GM18505 (cell line): ENCODE data around the gene RBKS.

Source experiments
- ATAC-seq: cut with Tn5 transposase; IDR thresholded peaks from one replicate; pipeline ENCODE4 v1.9.1; 2021; ENCODE audit not compliant: unreplicated experiment
- POLR2A ChIP-seq: IDR thresholded peaks from 4 replicates; pipeline ENCODE4 v1.6.1; 2011; ENCODE audit warnings: borderline replicate concordance; ENCODE audit not compliant: insufficient read depth, insufficient read length; ENCODE audit errors: extremely low read depth

The RBKS gene

DNA sequence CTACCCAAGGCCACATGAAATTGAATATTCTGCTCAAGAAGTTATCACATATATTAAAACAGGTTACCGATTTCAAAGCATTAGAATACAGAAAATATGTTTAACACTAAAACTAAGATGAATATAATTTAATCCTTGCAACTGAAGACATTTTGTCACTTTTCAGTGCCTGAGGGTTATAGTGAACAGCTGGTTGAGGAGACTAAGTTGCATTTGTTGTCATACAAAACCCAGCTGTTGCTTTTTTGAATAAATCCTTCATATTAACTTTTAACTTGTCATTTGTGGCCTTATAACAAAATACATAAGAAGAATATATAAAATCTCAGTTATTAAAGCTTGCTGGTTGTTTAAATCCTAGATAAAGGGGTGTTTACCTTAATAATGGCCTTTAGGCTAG lies 37.5 kb downstream of the RBKS start:
- no peak for TF ChIP-seq POLR2A
- ATAC-seq, result no peak

- ATAC-seq, result no peak
- no peak for TF ChIP-seq POLR2A
These were observed 40.5 kb downstream of the RBKS start for GRCh38 chr2:27849558-27850205.

GRCh38 chr2:27847333-27847732 lies 42.9 kb downstream of the RBKS start:
- no peak for ATAC-seq
- no peak for TF ChIP-seq POLR2A

- TF ChIP-seq POLR2A, result no peak
- ATAC-seq, result no peak
These were observed 45.3 kb downstream of the RBKS start for GRCh38 chr2:27844821-27845255.

GRCh38 chr2:27843992-27844391 lies 46.2 kb downstream of the RBKS start:
- no peak for ATAC-seq
- TF ChIP-seq POLR2A, result no peak

- no peak for ATAC-seq
These were observed 47.3 kb downstream of the RBKS start for GRCh38 chr2:27842894-27843293.

GRCh38 chr2:27839022-27839618 lies 51.1 kb downstream of the RBKS start:
- ATAC-seq, result no peak
- TF ChIP-seq POLR2A, result no peak

More at GRCh38 chr2:27842894-27843293, 47.3 kb downstream of the RBKS start:
- TF ChIP-seq POLR2A, result no peak

- TF ChIP-seq POLR2A, result no peak
- no peak for ATAC-seq
These were observed 51.7 kb downstream of the RBKS start for GRCh38 chr2:27838502-27838901.

DNA sequence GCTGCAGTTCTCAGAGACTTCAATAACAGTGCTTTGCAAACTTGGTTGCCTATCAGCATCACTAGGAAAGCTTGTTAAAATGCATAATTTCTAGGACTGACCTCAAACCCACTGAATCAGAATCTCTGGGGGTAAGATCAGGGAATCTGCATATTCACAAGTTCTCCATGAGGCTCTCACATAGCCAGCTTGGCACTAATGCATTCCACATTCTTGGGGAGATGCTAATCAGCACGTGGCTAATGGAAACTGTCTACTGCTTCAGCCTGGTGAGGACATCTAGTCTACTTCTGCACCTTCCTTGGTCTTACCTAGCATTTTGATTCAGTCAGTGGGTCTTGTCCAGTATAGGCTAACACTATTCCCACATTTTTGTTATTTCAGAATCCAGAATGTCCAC lies 56.3 kb downstream of the RBKS start:
- TF ChIP-seq POLR2A, result no peak
- ATAC-seq, result no peak

DNA sequence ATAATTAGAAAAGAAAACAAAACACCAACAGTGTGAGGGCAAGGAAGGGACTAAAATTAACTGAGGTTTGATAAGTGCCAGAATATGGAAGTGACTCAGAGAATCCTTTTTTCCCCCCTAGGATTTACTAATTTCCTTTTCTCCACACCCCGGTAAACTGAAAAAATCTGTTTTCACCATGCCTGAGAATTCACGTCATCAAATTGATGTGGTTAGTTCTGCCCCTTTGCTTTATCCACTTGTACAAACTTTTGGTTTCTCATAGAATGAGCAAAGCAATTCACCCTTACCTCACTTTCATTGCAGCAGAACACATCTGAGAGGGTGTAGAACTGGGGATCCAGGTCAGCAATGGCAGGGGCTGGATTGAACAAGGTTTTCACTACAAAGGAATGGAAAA lies 57.8 kb downstream of the RBKS start:
- no peak for ATAC-seq

GRCh38 chr2:27831279-27832050 lies 58.7 kb downstream of the RBKS start:
- TF ChIP-seq POLR2A, result no peak

More for the DNA sequence above, 57.8 kb downstream of the RBKS start:
- TF ChIP-seq POLR2A, result no peak

DNA sequence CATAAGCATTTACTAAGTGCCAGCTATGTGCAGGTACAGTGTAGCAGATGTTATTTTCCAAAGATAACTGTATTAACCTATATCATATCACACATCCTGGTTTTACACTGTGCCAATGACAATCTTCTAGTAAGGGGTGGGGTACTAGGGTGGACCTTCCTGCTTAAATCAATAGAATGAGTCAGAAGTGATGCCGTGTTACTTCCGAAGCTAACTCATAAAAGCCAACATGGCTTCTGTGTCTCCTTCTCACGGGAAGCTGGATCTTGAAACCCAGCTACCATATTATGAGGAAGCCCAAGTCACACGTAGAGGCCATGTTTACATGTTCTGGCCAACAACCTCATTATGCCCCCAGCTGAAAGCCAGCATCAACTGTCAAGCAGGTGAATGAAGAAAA lies 59.5 kb downstream of the RBKS start:
- no peak for ATAC-seq
- TF ChIP-seq POLR2A, result no peak

More at GRCh38 chr2:27831279-27832050, 58.7 kb downstream of the RBKS start:
- no peak for ATAC-seq

DNA sequence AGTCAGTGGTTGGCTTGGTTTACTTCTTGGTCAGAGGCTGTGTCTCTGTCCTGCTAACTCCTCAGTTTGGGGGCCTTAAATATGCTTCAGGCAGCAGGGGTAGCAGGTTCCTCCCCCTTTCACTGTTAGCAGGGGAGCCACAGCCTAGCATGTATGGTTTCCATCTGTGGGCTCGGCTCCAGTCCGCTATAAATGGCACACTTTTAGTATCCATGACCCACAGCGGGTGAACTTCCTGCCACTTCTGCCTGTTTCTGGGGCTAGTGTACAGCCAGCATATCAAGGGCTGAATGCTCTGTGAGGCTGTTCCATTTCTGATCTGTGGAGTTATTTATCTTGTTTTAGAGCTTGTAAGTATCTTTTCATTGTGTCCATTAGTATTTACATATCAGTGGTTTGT lies 60.4 kb downstream of the RBKS start:
- TF ChIP-seq POLR2A, result no peak
- no peak for ATAC-seq

DNA sequence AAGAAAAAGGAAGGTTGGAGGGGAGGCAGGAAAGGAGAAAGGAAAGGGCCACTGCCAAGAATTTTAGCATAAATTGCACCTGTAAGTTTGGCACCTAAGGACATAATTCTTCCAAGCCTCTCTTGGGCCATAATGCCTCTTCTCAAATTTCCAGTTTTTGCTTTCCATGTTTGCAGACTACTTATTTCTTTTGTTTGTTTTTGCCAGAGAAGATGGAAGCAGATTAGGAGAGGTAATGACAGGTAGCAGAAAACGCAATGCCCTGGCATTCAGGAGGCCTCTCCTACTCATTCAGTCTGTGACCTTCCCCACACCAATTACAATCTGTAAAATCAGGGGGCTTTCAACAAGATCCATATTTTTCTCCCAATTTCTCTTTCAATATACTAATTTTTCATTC lies 61.9 kb downstream of the RBKS start:
- TF ChIP-seq POLR2A, result no peak
- no peak for ATAC-seq
